ENCODE results near the gene HEPHL1.

GRCh38 chr11:94125407-94126115, 104.4 kb downstream of the HEPHL1 start:
- TF ChIP-seq POLR2A (IDR thresholded peaks at IDR 0.05) = no peak
- TF ChIP-seq CTCF (IDR thresholded peaks at IDR 0.05) = no peak
